Erythroblast (primary cell): ENCODE data around the gene GPATCH2L.

Experiments used
- GATA1 ChIP-seq: IDR thresholded peaks from 2 replicates; pipeline ENCODE4 v1.6.1; 2011; ENCODE audit warnings: low read depth, mild to moderate bottlenecking, control low read depth, low read length, moderate library complexity
- POLR2A ChIP-seq: IDR thresholded peaks from 2 replicates; pipeline ENCODE4 v1.6.1; 2011; ENCODE audit warnings: mild to moderate bottlenecking, low read length

- TF ChIP-seq POLR2A (no peak), GATA1 (no peak)
Observed at GRCh38 chr14:76149196-76149595, 2.5 kb upstream of the GPATCH2L start.
